Measurements from ENCODE around the gene KRI1.

- no peak for TF ChIP-seq JUN (IDR thresholded peaks at IDR 0.05; ENCODE audit: borderline replicate concordance, insufficient read depth, insufficient read length, low read depth)
- no peak for TF ChIP-seq CTCF (IDR thresholded peaks at IDR 0.05; ENCODE audit: extremely low read depth in 1 of 2, insufficient read depth in 1 of 2, low read depth in 1 of 2, low read length in 2 of 2)
- TF ChIP-seq POLR2A (IDR thresholded peaks at IDR 0.05; ENCODE audit: low read depth, low read length): no peak
- no peak for TF ChIP-seq POLR2AphosphoS5 (IDR thresholded peaks at IDR 0.05; ENCODE audit: insufficient read depth, low read depth, low read length)
- no peak for TF ChIP-seq FOS (IDR thresholded peaks at IDR 0.05; ENCODE audit: borderline replicate concordance, insufficient read depth, low read length)
- no peak for TF ChIP-seq MAX (IDR thresholded peaks at IDR 0.05; ENCODE audit: insufficient read depth, insufficient read length)
- no peak for TF ChIP-seq EZH2 (IDR thresholded peaks at IDR 0.05; ENCODE audit: borderline replicate concordance, low read depth, low read length, severe bottlenecking)
- TF ChIP-seq MYC (IDR thresholded peaks at IDR 0.05; ENCODE audit: low read depth, low read length): no peak
Observed at GRCh38 chr19:10521461-10522171, 44.2 kb downstream of the KRI1 start.
